HG03521 (cell line): ENCODE data around the gene DOCK3.
"Not testable (repeated sequence)": the region's sequence is repeated elsewhere in the genome, so short reads cannot be mapped to it uniquely, and the experiment has no call there.

ENCODE experiments used
- ATAC-seq: cut with Tn5 transposase; IDR thresholded peaks from one replicate; pipeline ENCODE4 v1.9.1; 2021; ENCODE audit warnings: mild to moderate bottlenecking, moderate library complexity; ENCODE audit not compliant: unreplicated experiment

Gene DOCK3

DNA sequence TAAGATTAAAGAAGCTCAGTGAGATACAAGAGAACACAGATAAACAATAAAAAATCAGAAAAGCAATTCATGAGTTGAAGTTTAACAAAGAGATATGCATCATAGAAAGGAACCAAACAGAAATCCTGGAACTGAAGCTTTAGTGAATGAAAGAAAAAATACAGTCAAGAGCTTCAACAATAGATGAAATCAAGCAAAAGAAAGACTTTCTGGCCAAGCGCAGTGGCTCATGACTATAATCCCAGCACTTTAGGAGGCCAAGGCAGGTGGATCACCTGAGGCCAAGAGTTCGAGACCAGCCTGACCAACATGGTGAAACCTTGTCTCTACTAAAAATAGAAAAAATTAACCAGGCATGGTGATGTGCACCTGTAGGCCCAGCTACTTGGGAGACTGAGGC lies 408.8 kb downstream of the DOCK3 start:
- ATAC-seq = no peak

DNA sequence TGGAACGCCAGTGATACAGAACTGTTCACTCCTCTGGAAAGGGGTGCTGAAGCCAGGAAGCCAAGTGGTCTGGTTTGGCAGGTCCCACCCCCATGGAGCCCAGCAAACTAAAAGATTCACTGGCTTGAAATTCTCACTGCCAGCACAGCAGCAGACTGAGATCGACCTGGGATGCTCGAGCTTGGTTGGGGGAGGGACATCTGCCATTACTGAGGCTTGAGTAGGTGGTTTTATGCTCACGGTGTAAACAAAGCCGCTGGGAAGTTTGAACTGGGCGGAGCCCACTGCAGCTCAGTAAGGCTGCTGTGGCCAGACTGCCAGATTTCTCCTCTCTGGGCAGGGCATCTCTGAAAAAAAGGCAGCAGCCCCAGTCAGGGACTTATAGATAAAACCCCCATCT lies 417.4 kb downstream of the DOCK3 start:
- ATAC-seq = not testable (repeated sequence)

- not testable (repeated sequence) for ATAC-seq
These were observed 420.1 kb downstream of the DOCK3 start for GRCh38 chr3:51094838-51095237.

DNA sequence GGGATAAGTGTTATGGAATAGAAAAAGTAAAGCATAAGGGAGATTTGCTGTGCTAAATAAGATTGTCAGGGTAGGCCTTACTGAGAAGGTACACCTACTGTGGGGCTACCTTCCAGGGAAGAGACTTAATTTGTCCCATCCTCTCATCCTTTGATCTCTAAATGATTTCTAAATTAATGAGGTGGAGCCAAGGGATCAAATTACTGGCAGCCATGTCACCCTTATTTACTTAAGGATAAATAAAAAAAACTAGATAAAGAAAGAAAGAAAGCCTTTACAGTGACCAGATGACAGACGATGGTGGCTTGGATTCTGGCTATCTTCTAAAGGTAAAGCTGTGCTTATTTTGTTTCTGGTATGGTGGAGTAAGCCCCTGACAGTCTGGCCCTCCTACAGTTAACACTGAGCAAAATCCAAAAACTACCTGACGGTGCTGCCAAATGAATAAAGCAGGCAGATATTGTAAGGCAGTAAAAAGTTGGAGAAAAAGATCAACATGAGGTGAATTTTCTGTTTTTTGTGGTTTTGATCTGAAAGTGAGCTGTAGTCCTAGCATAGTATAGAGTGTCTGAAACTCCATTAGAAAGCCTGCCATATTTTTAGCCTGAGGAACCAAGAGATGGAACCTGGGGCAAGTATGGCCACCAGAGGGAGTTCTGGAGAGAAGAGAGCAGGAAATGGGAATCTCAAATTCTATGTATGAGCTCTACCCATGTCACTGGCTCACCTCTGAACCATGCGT lies 425.2 kb downstream of the DOCK3 start:
- no peak for ATAC-seq

- ATAC-seq = no peak
These were observed 425.8 kb downstream of the DOCK3 start for GRCh38 chr3:51100536-51100851.

GRCh38 chr3:51102396-51102795 lies 427.7 kb downstream of the DOCK3 start:
- ATAC-seq = no peak

DNA sequence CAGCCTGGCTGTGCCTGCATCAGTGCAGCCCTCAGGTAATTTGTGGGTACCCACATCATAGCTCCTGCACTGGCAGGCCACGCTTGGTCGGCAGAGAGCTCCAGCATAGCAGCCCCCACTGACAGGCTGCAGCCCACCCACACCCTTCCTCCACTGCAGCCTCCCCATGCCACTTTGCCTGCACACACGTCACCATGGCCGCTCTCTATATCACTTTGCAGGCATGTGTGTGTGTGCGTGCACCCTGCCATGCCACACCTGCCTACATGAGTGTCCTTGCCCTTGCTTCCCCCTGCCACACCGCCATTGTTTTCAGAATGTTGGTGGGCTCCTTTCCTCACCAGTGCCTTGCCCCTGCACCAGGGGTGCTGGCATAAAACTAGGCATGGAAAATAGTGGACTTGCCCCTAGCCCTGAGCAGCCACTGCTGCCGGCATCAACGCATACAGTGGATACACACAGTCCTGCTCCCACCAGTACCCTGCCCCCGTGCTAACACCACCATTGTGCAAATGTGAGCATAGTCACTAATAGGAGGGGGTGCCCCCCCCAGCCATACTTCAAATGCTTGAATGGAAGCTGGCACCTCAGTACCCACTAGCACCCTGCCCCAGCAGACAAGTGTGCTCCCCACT lies 431.6 kb downstream of the DOCK3 start:
- no peak for ATAC-seq

DNA sequence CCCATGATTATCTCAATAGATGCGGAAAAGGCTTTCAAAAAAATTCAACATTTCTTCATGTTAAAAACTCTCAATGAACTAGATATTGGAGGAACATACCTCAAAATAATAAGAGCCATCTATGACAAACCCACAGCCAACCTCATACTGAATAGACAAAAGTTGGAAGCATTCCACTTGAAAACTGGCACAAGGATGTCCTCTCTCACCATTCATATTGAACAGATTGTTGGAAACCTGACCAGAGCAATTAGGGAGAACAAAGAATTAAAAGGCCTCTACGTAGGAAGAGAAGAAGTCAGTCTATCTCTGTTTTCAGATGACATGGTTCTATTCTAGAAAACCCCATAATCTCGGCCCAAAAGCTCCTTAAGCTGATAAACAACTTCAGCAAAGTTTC lies 435.9 kb downstream of the DOCK3 start:
- no peak for ATAC-seq

DNA sequence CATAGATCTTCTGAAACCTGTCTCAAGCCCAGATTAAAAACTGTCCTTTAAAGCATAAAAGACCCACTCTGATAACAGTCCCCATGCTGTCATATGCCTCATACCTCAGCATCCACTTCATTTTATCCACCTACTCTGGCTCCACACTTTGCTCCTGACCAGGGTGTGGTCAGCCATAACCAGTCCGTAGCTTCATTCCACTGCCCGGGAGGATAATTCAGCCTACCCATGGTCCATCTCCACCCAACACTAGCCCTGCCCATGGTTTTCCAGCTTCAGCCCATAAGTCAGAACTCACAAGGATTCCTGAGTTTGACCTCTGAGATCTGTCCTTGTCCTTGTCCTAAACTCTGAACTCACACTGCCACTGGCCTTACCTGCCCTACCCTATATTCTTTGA lies 448.2 kb downstream of the DOCK3 start:
- ATAC-seq = no peak

DNA sequence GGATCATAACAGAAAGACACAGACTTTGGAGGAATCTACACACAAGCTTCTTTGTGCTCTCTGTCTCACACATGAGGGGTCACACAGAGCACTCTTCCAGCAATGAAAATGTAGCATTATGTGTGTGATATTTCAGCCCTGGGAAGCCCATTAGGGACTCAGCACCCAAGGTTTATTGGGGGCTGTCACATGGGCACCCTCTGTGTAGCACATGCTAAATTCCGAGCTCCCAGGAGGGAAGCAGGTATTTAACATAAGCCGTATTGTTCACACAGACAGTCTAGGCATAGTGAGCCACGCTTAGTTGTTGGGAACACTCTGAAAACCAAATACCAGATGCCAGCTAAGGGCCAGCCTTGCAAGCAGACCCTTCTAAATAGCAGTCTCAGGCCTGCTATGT lies 448.8 kb downstream of the DOCK3 start:
- no peak for ATAC-seq

GRCh38 chr3:51131607-51132006 lies 456.9 kb downstream of the DOCK3 start:
- not testable (repeated sequence) for ATAC-seq

DNA sequence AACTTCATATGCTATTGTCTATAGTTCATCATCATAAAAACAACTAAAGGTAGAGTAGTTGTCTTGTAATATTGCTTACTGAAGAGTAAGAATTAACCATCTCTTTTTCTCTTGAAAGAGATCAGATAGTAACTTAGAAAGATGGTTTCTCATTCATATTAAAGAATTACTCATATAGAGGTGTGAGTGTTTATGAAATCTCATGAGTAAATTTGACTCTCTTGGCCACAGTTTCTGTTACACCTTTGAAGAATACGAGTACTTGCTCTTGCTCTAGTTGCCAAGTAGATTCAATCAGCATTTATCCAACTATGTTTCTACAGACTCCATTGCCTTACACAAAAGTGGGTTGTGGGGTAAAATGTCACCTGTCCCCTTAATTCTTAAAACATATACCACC lies 463.0 kb downstream of the DOCK3 start:
- no peak for ATAC-seq

DNA sequence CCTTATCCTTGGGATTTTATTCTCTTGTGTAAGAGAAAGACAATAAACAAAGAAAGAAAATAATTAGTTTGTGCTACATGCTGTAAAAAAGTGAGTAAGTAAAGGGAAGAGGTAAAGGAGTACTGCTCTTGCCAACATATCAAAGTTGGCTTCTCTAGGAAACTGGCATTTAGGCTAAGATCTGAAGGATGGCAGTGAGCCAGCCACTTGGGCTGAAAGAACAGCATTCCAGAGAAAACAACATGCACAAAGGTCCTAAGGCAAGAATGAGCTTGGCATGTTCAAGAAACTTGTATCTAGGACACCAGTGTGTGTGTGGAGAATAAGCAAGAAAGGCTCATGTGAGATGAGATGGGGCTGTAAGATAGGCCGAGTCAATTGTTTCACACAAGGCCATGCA lies 464.9 kb downstream of the DOCK3 start:
- ATAC-seq = no peak

DNA sequence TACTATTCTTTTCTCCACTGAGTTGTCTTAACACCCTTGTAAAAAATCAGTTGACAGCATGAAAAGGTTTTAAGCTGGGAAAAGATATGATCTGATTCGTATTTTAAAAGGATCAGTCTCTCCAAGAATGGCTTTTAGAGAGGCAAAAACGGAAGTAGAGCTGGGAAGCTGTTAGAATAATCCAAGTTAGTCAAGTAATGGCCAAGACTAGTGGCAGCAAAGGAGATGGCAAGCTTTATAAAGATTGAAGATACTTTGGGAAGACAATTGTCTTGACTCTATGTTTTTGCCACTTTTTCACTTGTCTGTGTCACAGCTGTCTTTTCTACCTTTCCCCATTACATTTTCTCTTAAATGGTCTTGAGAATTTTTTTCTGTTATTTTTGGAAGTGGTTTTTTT lies 466.8 kb downstream of the DOCK3 start:
- no peak for ATAC-seq

GRCh38 chr3:51145811-51146585 lies 471.3 kb downstream of the DOCK3 start:
- ATAC-seq = no peak

DNA sequence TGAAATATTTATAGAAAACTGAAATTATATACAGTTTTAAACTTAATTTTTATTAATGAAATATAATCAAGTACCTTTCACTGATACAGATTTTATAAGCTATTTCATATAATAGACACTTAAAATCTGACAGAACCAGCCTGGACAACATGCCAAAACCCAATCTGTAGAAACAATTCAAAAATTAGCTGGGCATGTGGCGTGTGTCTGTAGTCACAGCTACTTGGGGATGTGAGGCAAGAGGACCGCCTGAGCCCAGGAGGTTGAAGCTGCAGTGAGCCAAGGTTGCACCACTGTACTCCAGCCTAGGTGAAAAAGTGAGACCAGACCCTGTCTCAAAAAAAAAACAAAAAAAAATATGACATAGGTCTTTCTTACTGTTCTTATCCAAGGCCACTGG lies 472.1 kb downstream of the DOCK3 start:
- ATAC-seq = no peak

DNA sequence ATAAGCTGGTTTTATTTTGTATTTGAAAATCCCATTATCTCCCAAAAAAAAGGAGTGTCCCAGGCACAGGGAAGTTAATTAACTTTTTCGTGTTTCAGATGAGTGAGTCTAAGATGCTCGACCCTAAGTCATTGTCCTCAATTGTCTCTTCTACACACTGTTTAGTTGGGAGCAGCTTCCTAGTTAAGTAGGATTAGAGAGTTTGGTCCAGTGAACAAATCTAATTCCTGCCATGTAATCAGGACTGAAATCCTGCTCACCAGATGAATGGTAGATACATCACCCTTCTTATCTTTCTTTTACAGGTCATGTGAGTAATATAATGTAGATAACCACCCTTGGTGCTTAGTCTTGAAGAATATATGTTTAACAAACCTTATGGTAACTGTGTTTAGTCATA lies 481.4 kb downstream of the DOCK3 start:
- ATAC-seq = no peak

DNA sequence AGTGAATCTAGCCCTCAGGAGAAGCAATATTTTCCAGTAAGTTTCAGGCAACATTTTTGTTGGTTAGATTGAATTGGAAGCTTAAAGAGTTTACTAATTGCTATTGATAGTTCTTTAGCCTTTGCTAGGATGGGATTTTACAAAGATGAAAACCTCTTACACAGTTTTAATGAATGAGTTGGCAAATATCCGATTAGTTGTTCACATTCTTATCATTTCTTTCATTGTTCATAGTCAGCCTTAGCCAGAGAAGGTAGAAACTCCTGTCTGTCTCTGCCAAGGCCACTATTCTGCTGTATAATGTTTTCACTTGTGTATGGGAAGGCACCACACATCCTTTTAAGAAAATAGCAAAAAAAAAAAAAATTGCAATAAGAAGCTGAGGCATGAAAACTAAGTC lies 488.3 kb downstream of the DOCK3 start:
- ATAC-seq = no peak

- ATAC-seq = no peak
These were observed 499.0 kb downstream of the DOCK3 start for GRCh38 chr3:51173518-51174271.

DNA sequence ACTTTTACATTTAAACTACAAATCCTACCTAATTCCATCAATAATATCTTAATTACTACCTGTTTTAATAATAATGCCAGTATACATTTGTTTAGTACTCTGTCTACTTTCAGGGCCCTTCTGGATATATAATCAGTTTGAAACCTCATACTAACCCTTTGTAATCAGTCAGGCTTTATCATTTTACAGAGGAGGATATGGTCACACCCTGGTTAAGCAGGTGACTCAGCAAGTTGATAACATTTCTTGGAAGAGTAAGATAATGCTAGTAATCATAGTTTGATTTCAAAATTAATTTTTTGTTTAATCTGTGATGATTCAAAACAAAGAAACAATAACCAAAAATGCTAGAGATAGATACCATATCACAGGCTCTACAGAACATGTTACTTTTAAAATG lies 502.2 kb downstream of the DOCK3 start:
- ATAC-seq = no peak

DNA sequence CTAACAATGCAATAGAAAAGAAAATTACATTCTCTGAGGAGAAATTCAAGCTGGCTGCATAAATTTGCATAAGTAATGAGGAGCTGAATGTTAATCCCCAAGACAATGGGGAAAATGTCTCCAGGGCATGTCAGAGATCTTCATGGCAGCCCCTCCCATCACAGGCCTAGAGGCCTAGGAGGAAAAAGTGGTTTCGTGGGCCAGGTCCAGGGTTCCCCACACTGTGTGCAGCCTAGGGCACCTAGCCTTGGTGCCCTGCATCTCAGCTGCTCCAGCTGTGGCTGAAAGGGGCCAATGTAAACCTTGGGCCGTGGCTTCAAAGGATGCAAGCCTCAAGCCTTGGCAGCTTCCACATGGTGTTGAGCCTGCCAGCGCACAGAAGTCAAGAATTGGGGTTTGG lies 511.7 kb downstream of the DOCK3 start:
- ATAC-seq = not testable (repeated sequence)
